Measurements from ENCODE around the gene DHRS9.

Gene DHRS9

GRCh38 chr2:169066897-169067296, 2.5 kb upstream of the DHRS9 start:
- DNase-seq (ENCODE audit: extremely low read depth, insufficient read length): no peak
- Histone ChIP-seq H3K4me3 (replicated peaks; ENCODE audit: low read depth, low read length) (no peak overlapping the region), H3K36me3 (ENCODE audit: control insufficient read depth, insufficient read depth, low read length) (no peaks in the 10 kb centered on the region), H3K27me3 (replicated peaks; ENCODE audit: control insufficient read depth, insufficient read depth, low read length) (no peaks in the 10 kb centered on the region)
- TF ChIP-seq CTCF (IDR thresholded peaks at IDR 0.05; ENCODE audit: insufficient read depth, low read length, poor library complexity, severe bottlenecking): no peak

GRCh38 chr2:169069833-169070232, 470 bp downstream of the DHRS9 start:
- H3K27me3 ChIP-seq (replicated peaks; ENCODE audit: control insufficient read depth, insufficient read depth, low read length): no peaks in the 10 kb centered on the region
- H3K36me3 ChIP-seq (ENCODE audit: control insufficient read depth, insufficient read depth, low read length): no peaks in the 10 kb centered on the region
- TF ChIP-seq CTCF (IDR thresholded peaks at IDR 0.05; ENCODE audit: insufficient read depth, low read length, poor library complexity, severe bottlenecking): no peak
- DNase-seq (ENCODE audit: extremely low read depth, insufficient read length): no peak
- no peak overlapping the region for H3K4me3 ChIP-seq (replicated peaks; ENCODE audit: low read depth, low read length)

DNA sequence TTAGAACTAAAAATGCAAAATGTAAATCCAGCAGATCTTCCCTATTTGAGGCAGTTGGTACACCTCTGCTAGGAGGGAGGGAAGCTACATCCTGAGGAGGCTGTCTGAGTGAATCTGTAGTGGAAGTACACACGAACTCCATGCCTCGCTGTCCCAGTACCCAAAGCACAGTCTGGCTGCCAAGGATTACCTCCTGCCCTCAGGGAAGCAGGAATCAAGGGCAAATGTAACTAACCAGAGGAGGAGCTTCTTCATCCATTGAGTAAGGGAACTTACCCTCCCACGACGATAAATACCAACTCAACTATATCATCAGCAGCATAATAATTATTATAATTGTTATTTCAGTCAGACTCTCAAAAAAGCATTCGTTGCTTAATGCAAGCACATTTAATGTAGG, 2.1 kb downstream of the DHRS9 start:
- H3K4me3 ChIP-seq (replicated peaks; ENCODE audit: low read depth, low read length): no peak overlapping the region
- H3K36me3 ChIP-seq (ENCODE audit: control insufficient read depth, insufficient read depth, low read length): no peaks in the 10 kb centered on the region
- no peak for TF ChIP-seq CTCF (IDR thresholded peaks at IDR 0.05; ENCODE audit: insufficient read depth, low read length, poor library complexity, severe bottlenecking)
- no peaks in the 10 kb centered on the region for H3K27me3 ChIP-seq (replicated peaks; ENCODE audit: control insufficient read depth, insufficient read depth, low read length)
- no peak for DNase-seq (ENCODE audit: extremely low read depth, insufficient read length)

DNA sequence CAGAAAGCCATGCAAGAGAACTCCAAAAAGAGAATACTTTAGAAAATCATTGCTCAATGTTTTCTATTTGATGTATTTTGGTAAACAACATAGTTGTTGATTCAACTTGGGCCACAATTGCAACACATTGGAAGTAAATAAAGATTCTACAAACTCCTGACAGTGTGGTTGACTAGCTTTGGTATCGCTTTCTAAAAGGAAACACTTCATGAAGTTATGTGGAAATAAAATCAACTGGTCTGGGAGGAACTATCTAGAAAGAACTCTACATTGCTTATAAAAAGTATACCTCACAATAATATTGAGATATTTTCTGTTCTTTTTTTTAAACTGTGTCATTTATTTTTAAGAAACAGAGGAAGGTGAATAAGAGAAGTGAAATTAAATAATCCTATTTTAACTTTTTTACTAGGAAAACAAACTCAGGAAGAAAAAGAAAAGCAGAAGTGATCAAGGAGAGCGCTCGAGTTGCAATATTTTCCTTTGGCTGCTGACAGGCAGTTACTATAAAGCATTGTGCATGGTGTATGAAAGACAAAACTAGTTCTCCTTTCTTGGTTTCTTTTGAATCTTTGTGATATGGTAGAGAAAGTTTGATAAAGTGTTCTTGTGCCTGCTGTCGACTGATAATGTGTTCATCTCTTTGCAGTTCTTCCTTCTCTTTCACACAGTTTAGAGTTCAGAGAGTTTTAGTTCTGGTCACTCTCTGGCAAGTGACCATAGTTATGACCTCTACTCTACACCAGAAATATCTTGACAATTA, 3.0 kb downstream of the DHRS9 start:
- no peak for DNase-seq (ENCODE audit: extremely low read depth, insufficient read length)
- Histone ChIP-seq H3K36me3 (ENCODE audit: control insufficient read depth, insufficient read depth, low read length) (no peaks in the 10 kb centered on the region), H3K4me3 (replicated peaks; ENCODE audit: low read depth, low read length) (no peak overlapping the region), H3K27me3 (replicated peaks; ENCODE audit: control insufficient read depth, insufficient read depth, low read length) (no peaks in the 10 kb centered on the region)
- no peak for TF ChIP-seq CTCF (IDR thresholded peaks at IDR 0.05; ENCODE audit: insufficient read depth, low read length, poor library complexity, severe bottlenecking)

DNA sequence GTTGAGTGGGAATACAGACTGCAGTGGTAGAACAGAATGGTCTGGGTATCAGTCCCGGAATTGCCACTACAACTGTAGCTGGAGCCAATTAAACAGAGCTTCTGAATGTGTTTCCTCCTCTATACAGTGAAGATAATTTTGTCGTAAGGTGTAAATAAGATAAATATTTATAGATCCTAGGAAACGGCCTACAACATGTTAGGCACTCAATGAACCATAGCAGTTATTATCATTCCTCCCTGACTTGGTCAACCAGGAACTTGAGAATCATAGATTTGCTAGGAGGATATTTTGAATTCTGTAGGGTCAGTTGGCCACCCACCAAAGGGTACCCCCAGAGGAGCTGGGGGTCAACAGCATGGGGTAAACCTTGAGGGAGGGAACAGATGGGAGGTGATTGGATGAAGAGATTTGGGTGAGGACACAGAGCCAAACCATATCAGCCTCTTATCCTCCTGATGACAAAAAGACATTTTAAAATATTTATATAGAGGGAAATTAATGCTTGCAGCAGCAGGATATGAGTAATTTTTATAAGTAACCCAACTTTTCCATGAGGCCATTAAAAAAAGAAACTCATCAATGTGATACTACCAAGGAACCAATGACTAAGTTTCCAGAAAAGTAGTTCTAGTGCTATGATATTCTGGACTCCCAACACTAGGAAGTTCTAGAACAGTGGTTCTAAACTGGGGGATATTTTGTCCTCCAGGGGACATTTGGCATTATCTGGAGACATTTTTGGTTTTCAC, 4.0 kb downstream of the DHRS9 start:
- DNase-seq (ENCODE audit: extremely low read depth, insufficient read length): no peak
- no peaks in the 10 kb centered on the region for H3K36me3 ChIP-seq (ENCODE audit: control insufficient read depth, insufficient read depth, low read length)
- H3K27me3 ChIP-seq (replicated peaks; ENCODE audit: control insufficient read depth, insufficient read depth, low read length): no peaks in the 10 kb centered on the region
- no peak overlapping the region for H3K4me3 ChIP-seq (replicated peaks; ENCODE audit: low read depth, low read length)
- no peak for TF ChIP-seq CTCF (IDR thresholded peaks at IDR 0.05; ENCODE audit: insufficient read depth, low read length, poor library complexity, severe bottlenecking)

All from GM06990 (cell line).